Non-pigmented ciliary epithelial cell (primary cell): ENCODE results near the gene TMEM203.
A peak's percentile ranks its signal among the peaks of the same experiment; 100 is the strongest.

Experiments used
- DNase-seq: peaks from one replicate; pipeline ENCODE4 v3.0.0-alpha.2; 2010; ENCODE audit warnings: low read depth

Gene TMEM203

GRCh38 chr9:137230705-137231371 lies 25.4 kb upstream of the TMEM203 start, which contains the start of gene SLC34A3:
SLC34A3 (plus strand) TSS chr9:137230901; CDS start chr9:137231703, 802 bp downstream.
- DNase-seq, result no peak

GRCh38 chr9:137229903-137230704 lies 24.7 kb upstream of the TMEM203 start:
- DNase-seq, result no peak

GRCh38 chr9:137228968-137229896 lies 23.8 kb upstream of the TMEM203 start:
- DNase-seq, result no peak

GRCh38 chr9:137228506-137228967 lies 23.1 kb upstream of the TMEM203 start:
- DNase-seq, result no peak

- no peak for DNase-seq
Measured at GRCh38 chr9:137227853-137228505, 22.5 kb upstream of the TMEM203 start.

GRCh38 chr9:137227054-137227852 lies 21.8 kb upstream of the TMEM203 start, which contains the start of gene RNF224:
RNF224 (plus strand) TSS chr9:137227502; CDS start chr9:137228336, 834 bp downstream.
- DNase-seq, result no peak

- DNase-seq, result no peak
Measured at GRCh38 chr9:137226338-137227053, 21.0 kb upstream of the TMEM203 start.

GRCh38 chr9:137225699-137226331 lies 20.4 kb upstream of the TMEM203 start:
- no peak for DNase-seq

GRCh38 chr9:137224830-137225694 lies 19.6 kb upstream of the TMEM203 start, which contains the start of gene CYSRT1:
CYSRT1 (plus strand) TSS chr9:137225174; CDS start chr9:137225622, 448 bp downstream.
- DNase-seq, result no peak

- peak; percentile 88 for DNase-seq
Measured at GRCh38 chr9:137223078-137223970, 17.9 kb upstream of the TMEM203 start.

- DNase-seq, result no peak
Measured at GRCh38 chr9:137222190-137223077, 17.0 kb upstream of the TMEM203 start, which contains the start of gene RNF208. RNF208 (minus strand) TSS chr9:137222240; CDS start chr9:137221212, 1,028 bp downstream.

GRCh38 chr9:137221506-137222111 lies 16.2 kb upstream of the TMEM203 start:
- DNase-seq, result no peak

- no peak for DNase-seq
Measured at GRCh38 chr9:137221095-137221505, 15.7 kb upstream of the TMEM203 start.

- no peak for DNase-seq
Measured at GRCh38 chr9:137220317-137221094, 15.1 kb upstream of the TMEM203 start.
